Measurements from ENCODE around the gene ALDH1A1. TPM values are rescaled to one million over a fixed set of nuclear protein-coding genes. Genes with fewer than 3 reads are reported as not detected.

Gene ALDH1A1
- total RNA-seq, 1 experiment from 2014 or later = 8.8 TPM

- intact Hi-C loops (cut with micrococcal nuclease; ENCODE audit: unreplicated experiment) = no loop called here
- CTCF ChIA-PET = no interaction called here
These were observed 27.0 kb downstream of the ALDH1A1 start for GRCh38 chr9:72925891-72926290.

GRCh38 chr9:72925126-72925789 is 27.6 kb downstream of the ALDH1A1 start:
- TF ChIP-seq, protein P1, sequence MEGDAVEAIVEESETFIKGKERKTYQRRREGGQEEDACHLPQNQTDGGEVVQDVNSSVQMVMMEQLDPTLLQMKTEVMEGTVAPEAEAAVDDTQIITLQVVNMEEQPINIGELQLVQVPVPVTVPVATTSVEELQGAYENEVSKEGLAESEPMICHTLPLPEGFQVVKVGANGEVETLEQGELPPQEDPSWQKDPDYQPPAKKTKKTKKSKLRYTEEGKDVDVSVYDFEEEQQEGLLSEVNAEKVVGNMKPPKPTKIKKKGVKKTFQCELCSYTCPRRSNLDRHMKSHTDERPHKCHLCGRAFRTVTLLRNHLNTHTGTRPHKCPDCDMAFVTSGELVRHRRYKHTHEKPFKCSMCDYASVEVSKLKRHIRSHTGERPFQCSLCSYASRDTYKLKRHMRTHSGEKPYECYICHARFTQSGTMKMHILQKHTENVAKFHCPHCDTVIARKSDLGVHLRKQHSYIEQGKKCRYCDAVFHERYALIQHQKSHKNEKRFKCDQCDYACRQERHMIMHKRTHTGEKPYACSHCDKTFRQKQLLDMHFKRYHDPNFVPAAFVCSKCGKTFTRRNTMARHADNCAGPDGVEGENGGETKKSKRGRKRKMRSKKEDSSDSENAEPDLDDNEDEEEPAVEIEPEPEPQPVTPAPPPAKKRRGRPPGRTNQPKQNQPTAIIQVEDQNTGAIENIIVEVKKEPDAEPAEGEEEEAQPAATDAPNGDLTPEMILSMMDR (conservative IDR thresholded peaks at IDR 0.05; ENCODE audit: low read depth, low read length) = no peak
- no peak for TF ChIP-seq EZH2 (IDR thresholded peaks at IDR 0.05; ENCODE audit: borderline replicate concordance, low read depth, low read length, poor library complexity, severe bottlenecking)
- CTCF ChIA-PET = no interaction called here
- no peaks in the 10 kb centered on the region for H3K9me3 ChIP-seq (ENCODE audit: low read depth, low read length, poor library complexity, severe bottlenecking)

More at GRCh38 chr9:72925891-72926290, 27.0 kb downstream of the ALDH1A1 start:
- DNase-seq (ENCODE audit: low spot score) = no peak
- Histone ChIP-seq H3K36me3 (ENCODE audit: insufficient read depth, low read length, poor library complexity, severe bottlenecking) (no peaks in the 10 kb centered on the region), H3K4me3 (ENCODE audit: low read depth, low read length, poor library complexity, severe bottlenecking) (no peak overlapping the region), H3K27me3 (replicated peaks; ENCODE audit: insufficient read depth, low read depth, low read length, poor library complexity) (no peaks in the 10 kb centered on the region), H3K9me3 (ENCODE audit: low read depth, low read length, poor library complexity, severe bottlenecking) (no peaks in the 10 kb centered on the region), H3K27ac (ENCODE audit: low read depth, low read length, poor library complexity, severe bottlenecking) (no peak overlapping the region), H3K4me1 (ENCODE audit: insufficient read depth, low read length, poor library complexity, severe bottlenecking) (peaks cover 15% of the 10 kb centered on the region)
- no TSS peak for BruUV-seq (replicated peaks)
- TF ChIP-seq, protein P1 (conservative IDR thresholded peaks at IDR 0.05; ENCODE audit: low read depth, low read length) = no peak
- no peak for TF ChIP-seq EZH2 (IDR thresholded peaks at IDR 0.05; ENCODE audit: borderline replicate concordance, low read depth, low read length, poor library complexity, severe bottlenecking)
- POLR2A ChIA-PET (ENCODE audit: low non-redundant PET) = no interaction called here

DNA sequence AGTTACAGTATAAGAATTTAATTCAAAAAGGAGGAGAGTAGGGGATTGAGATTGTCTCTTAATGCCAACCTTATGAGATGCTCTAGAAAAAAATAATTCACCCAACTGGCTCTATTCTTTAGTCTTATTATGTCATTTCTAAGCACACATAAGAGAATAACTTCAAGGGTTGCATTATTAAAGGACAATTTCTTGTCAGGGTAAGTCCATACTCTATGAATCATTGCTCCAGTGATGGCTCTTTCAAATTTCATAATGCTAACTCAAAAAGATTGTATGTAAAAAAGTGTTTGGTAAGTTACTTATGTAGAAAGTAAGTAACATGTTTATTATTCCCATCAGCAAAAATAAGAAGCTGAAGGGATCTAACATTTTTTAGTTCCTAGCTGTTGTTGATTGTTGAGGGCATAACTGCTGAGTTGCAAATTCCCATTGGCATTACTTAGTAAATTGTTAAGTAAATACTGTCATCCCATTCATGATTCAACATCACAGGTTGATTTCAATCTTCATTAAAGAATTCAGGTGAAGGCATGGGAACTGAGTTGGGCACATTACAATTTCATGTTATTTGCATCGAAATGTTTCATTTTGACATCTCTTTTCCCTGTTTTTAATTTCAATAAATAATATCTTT is 28.6 kb downstream of the ALDH1A1 start:
- TF ChIP-seq EZH2 (IDR thresholded peaks at IDR 0.05; ENCODE audit: borderline replicate concordance, low read depth, low read length, poor library complexity, severe bottlenecking) = no peak
- TF ChIP-seq, protein P1 (conservative IDR thresholded peaks at IDR 0.05; ENCODE audit: low read depth, low read length) = no peak
- Histone ChIP-seq H3K27me3 (replicated peaks; ENCODE audit: insufficient read depth, low read depth, low read length, poor library complexity) (no peaks in the 10 kb centered on the region), H3K4me3 (ENCODE audit: low read depth, low read length, poor library complexity, severe bottlenecking) (no peak overlapping the region), H3K9me3 (ENCODE audit: low read depth, low read length, poor library complexity, severe bottlenecking) (no peaks in the 10 kb centered on the region), H3K36me3 (ENCODE audit: insufficient read depth, low read length, poor library complexity, severe bottlenecking) (no peaks in the 10 kb centered on the region), H3K27ac (ENCODE audit: low read depth, low read length, poor library complexity, severe bottlenecking) (no peak overlapping the region), H3K4me1 (ENCODE audit: insufficient read depth, low read length, poor library complexity, severe bottlenecking) (peaks cover 15% of the 10 kb centered on the region)
- BruUV-seq (replicated peaks) = no TSS peak
- POLR2A ChIA-PET (ENCODE audit: low non-redundant PET) = no interaction called here
- intact Hi-C loops (cut with micrococcal nuclease; ENCODE audit: unreplicated experiment) = no loop called here
- no peak for DNase-seq (ENCODE audit: low spot score)
- CTCF ChIA-PET = no interaction called here

More at GRCh38 chr9:72925126-72925789, 27.6 kb downstream of the ALDH1A1 start:
- no peak overlapping the region for H3K27ac ChIP-seq (ENCODE audit: low read depth, low read length, poor library complexity, severe bottlenecking)
- H3K4me3 ChIP-seq (ENCODE audit: low read depth, low read length, poor library complexity, severe bottlenecking) = no peak overlapping the region
- POLR2A ChIA-PET (ENCODE audit: low non-redundant PET) = no interaction called here
- no peaks in the 10 kb centered on the region for H3K27me3 ChIP-seq (replicated peaks; ENCODE audit: insufficient read depth, low read depth, low read length, poor library complexity)
- peak; percentile 52 for DNase-seq (ENCODE audit: low spot score)
- intact Hi-C loops (cut with micrococcal nuclease; ENCODE audit: unreplicated experiment) = no loop called here
- peaks cover 15% of the 10 kb centered on the region for H3K4me1 ChIP-seq (ENCODE audit: insufficient read depth, low read length, poor library complexity, severe bottlenecking)
- no peaks in the 10 kb centered on the region for H3K36me3 ChIP-seq (ENCODE audit: insufficient read depth, low read length, poor library complexity, severe bottlenecking)
- BruUV-seq (replicated peaks) = no TSS peak
